HT-29 (cell line): ENCODE measurements around the gene MSH2. TPM values are rescaled to one million over a fixed set of nuclear protein-coding genes. Genes with fewer than 3 reads are reported as not detected.

Source experiments
- DNase-seq: peaks from one replicate; pipeline ENCODE4 v3.0.0-alpha.2; 2015; ENCODE audit warnings: low spot score
- total RNA-seq: library from RNA; depleted of rRNA; stranded (reverse); fragments of >200 nt; shearing (Covaris generic); gene quantifications from 2 replicates; pipeline ENCODE4 v1.2.3, GENCODE V29; 2014

MSH2 gene
- total RNA-seq, 1 experiment from 2014 or later, result 36.4 TPM

GRCh38 chr2:47508080-47508479 is 105.1 kb downstream of the MSH2 start:
- no peak for DNase-seq

GRCh38 chr2:47508641-47509040 is 105.7 kb downstream of the MSH2 start:
- DNase-seq, result no peak

GRCh38 chr2:47509250-47509649 is 106.3 kb downstream of the MSH2 start:
- DNase-seq, result no peak

- no peak for DNase-seq
These were observed 106.9 kb downstream of the MSH2 start for GRCh38 chr2:47509821-47510385.

- peak; percentile 29 for DNase-seq
These were observed 107.8 kb downstream of the MSH2 start for GRCh38 chr2:47510745-47511144.

- peak; percentile 67 for DNase-seq
These were observed 109.7 kb downstream of the MSH2 start for GRCh38 chr2:47512581-47513083.

GRCh38 chr2:47513981-47514520 is 111.1 kb downstream of the MSH2 start:
- no peak for DNase-seq

GRCh38 chr2:47516360-47517104 is 113.6 kb downstream of the MSH2 start:
- no peak for DNase-seq

- no peak for DNase-seq
These were observed 115.7 kb downstream of the MSH2 start for GRCh38 chr2:47518497-47519146.

- no peak for DNase-seq
These were observed 116.2 kb downstream of the MSH2 start for GRCh38 chr2:47519147-47519537.

GRCh38 chr2:47519604-47520301 is 116.8 kb downstream of the MSH2 start:
- DNase-seq, result no peak

GRCh38 chr2:47520302-47520630 is 117.3 kb downstream of the MSH2 start:
- DNase-seq, result no peak

- no peak for DNase-seq
These were observed 118.1 kb downstream of the MSH2 start for GRCh38 chr2:47520825-47521665.

GRCh38 chr2:47521666-47522285 is 118.8 kb downstream of the MSH2 start:
- no peak for DNase-seq

GRCh38 chr2:47525167-47525566 is 122.2 kb downstream of the MSH2 start:
- DNase-seq, result no peak

GRCh38 chr2:47528455-47528854 is 125.5 kb downstream of the MSH2 start:
- no peak for DNase-seq

GRCh38 chr2:47528874-47529273 is 125.9 kb downstream of the MSH2 start:
- DNase-seq, result no peak

GRCh38 chr2:47530105-47530760 is 127.3 kb downstream of the MSH2 start:
- no peak for DNase-seq

GRCh38 chr2:47531378-47532042 is 128.6 kb downstream of the MSH2 start:
- DNase-seq, result no peak
